ACHN (cell line): ENCODE data around the gene DFFA.
"Not testable (repeated sequence)": the region's sequence is repeated elsewhere in the genome, so short reads cannot be mapped to it uniquely, and the experiment has no call there.

Source experiments
- DNase-seq: peaks from one replicate; pipeline ENCODE4 v3.0.0-alpha.2; 2015
- in situ Hi-C: cut with HindIII; loops from 2 replicates; pipeline ENCODE4 v1.10.0; 2017; ENCODE audit warnings: low sequenced_read_pairs, low pct_ligation_motif_present, low pct_unique_long_range_greater_than_20kb

The DFFA gene

GRCh38 chr1:10507111-10507879 is 35.0 kb upstream of the DFFA start:
- in situ Hi-C loops = no loop called here
- DNase-seq = peak; percentile 70

GRCh38 chr1:10506677-10507047 is 34.3 kb upstream of the DFFA start:
- in situ Hi-C loops = no loop called here

GRCh38 chr1:10506046-10506676 is 33.8 kb upstream of the DFFA start:
- in situ Hi-C loops, DNase-seq: not testable (repeated sequence)

More at GRCh38 chr1:10506677-10507047, 34.3 kb upstream of the DFFA start:
- DNase-seq = no peak

GRCh38 chr1:10504249-10504648 is 31.9 kb upstream of the DFFA start:
- no peak for DNase-seq
- in situ Hi-C loops = no loop called here

GRCh38 chr1:10502206-10502605 is 29.9 kb upstream of the DFFA start:
- DNase-seq = no peak
- in situ Hi-C loops = no loop called here

GRCh38 chr1:10498231-10498630 is 25.9 kb upstream of the DFFA start:
- no peak for DNase-seq
- in situ Hi-C loops = no loop called here

GRCh38 chr1:10497109-10497508 is 24.8 kb upstream of the DFFA start:
- in situ Hi-C loops = no loop called here

GRCh38 chr1:10495952-10496351 is 23.6 kb upstream of the DFFA start:
- in situ Hi-C loops = no loop called here
- peak; percentile 94 for DNase-seq

More at GRCh38 chr1:10497109-10497508, 24.8 kb upstream of the DFFA start:
- no peak for DNase-seq

- in situ Hi-C loops = no loop called here
- no peak for DNase-seq
Measured at GRCh38 chr1:10495475-10495817, 23.1 kb upstream of the DFFA start.

GRCh38 chr1:10494754-10495474 is 22.6 kb upstream of the DFFA start:
- in situ Hi-C loops = no loop called here

GRCh38 chr1:10494418-10494753 is 22.1 kb upstream of the DFFA start:
- in situ Hi-C loops = no loop called here
- no peak for DNase-seq

More at GRCh38 chr1:10494754-10495474, 22.6 kb upstream of the DFFA start:
- DNase-seq = peak; percentile 73

- DNase-seq = no peak
Measured at GRCh38 chr1:10490286-10490970, 18.1 kb upstream of the DFFA start.

GRCh38 chr1:10489291-10490055 is 17.1 kb upstream of the DFFA start:
- in situ Hi-C loops = no loop called here
- DNase-seq = no peak

More at GRCh38 chr1:10490286-10490970, 18.1 kb upstream of the DFFA start:
- in situ Hi-C loops = no loop called here

GRCh38 chr1:10484521-10484920 is 12.2 kb upstream of the DFFA start:
- in situ Hi-C loops = no loop called here
- no peak for DNase-seq

- in situ Hi-C loops = no loop called here
- no peak for DNase-seq
Measured at GRCh38 chr1:10480614-10481013, 8.3 kb upstream of the DFFA start.

GRCh38 chr1:10479296-10479695 is 7.0 kb upstream of the DFFA start:
- no peak for DNase-seq
- in situ Hi-C loops = no loop called here

- DNase-seq = no peak
- in situ Hi-C loops = no loop called here
Measured at GRCh38 chr1:10475510-10475909, 3.2 kb upstream of the DFFA start.
